AG09309 (cell line): ENCODE data around the gene CCDC27.

Source experiments
- DNase-seq: peaks from one replicate; pipeline ENCODE4 v3.0.0-alpha.2; 2010; ENCODE audit warnings: low read depth
- H3K4me3 ChIP-seq: 2 replicates; pipeline ENCODE4 v1.5.1; 2011; ENCODE audit warnings: mild to moderate bottlenecking, low read depth, low read length, moderate library complexity; ENCODE audit not compliant: control insufficient read depth
- CTCF ChIP-seq: IDR thresholded peaks from 2 replicates; pipeline ENCODE4 v1.5.1; 2011; ENCODE audit warnings: mild to moderate bottlenecking, low read depth, low read length, inconsistent platforms; ENCODE audit not compliant: insufficient read depth, control insufficient read depth; ENCODE audit errors: missing control alignments

Gene CCDC27

DNA sequence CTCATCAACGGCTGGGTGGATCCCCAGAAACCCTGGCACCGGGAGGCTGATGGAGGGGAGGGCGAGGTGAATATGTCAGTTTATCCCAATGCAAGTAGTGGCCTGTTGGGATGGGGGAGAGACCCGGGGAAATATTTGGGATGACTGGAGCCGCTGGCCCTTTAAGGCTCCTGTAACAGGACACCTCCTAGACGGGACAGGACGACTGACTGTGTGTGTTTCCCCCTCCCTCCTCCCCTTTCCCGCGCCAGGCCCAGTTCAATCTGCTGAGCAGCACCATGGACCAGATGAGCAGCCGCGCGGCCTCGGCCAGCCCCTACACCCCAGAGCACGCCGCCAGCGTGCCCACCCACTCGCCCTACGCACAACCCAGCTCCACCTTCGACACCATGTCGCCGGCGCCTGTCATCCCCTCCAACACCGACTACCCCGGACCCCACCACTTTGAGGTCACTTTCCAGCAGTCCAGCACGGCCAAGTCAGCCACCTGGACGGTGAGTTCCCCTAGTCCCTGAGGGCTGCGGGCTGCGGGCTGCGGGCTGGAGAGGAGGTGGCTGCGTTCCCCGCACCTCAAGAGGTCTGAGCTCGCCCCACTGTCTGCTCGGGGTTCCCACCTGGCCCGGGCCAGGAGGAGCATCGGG lies 44.8 kb upstream of the CCDC27 start:
- H3K4me3 ChIP-seq = no peak overlapping the region
- TF ChIP-seq CTCF = no peak
- no peak for DNase-seq

- TF ChIP-seq CTCF = no peak
- no peak overlapping the region for H3K4me3 ChIP-seq
- no peak for DNase-seq
These were observed 44.3 kb upstream of the CCDC27 start for GRCh38 chr1:3707939-3708328.

GRCh38 chr1:3708791-3709190 lies 43.5 kb upstream of the CCDC27 start:
- no peak for TF ChIP-seq CTCF
- no peak overlapping the region for H3K4me3 ChIP-seq
- no peak for DNase-seq

GRCh38 chr1:3710251-3710650 lies 42.0 kb upstream of the CCDC27 start:
- no peak for DNase-seq
- TF ChIP-seq CTCF = no peak
- H3K4me3 ChIP-seq = no peak overlapping the region

DNA sequence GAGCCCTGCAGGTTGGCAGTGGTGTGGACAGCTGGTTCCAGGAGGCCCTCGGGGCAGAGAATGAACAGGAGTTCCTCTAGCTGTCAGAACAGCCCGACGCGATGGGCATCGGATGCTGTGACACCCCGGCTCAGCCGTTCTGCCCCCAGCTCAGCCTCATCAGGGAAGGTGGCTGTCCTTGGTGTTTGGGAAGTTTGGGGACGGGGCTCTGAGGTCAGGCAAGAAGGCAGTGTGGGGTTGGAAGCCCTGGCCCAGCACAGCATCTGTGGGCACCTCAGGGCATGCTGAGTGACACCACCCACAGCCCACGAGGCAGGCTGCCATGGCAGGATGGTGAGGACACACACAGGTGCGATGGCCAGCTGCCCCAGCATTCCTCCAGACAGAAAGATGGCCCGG lies 40.9 kb upstream of the CCDC27 start:
- no peak overlapping the region for H3K4me3 ChIP-seq
- no peak for TF ChIP-seq CTCF
- no peak for DNase-seq

DNA sequence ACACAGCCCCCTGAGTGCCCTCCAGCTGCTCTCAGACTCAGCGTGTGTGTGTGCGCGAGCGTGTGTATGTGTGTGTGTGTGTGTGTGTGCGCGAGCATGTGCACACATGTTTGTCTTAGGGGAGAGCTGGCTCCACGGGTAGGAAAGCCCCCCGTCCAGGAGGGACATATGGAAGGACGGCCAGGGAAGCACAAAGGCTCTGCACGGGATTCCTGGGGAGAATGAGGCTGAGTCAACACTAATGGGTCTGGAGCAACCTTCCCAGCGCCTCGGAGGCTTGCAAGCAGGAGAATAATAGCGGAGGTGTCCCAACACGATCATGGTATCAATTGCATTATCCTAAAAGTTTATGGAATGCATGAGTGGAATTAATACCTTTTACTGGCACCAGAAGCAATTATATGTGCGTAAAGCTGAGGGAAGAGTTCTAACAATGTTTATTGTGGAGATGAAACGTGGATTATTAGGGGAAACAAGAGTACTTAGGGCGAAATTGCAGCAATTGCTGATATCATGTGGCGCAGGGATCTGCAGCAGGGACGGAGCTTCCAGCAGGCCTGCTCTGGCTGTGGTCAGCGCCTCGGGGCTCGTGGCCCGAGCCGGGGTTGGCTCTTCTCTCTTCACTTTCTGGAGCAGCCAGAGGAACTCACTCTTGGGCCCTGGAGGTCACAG lies 40.3 kb upstream of the CCDC27 start:
- TF ChIP-seq CTCF = no peak
- H3K4me3 ChIP-seq = no peak overlapping the region
- no peak for DNase-seq
